SU-DHL-6 (cell line): ENCODE data around the gene IL13.

ENCODE experiments used
- CTCF ChIP-seq: fragments of 200-600 bp; sonication (generic); IDR thresholded peaks from one replicate; pipeline ENCODE4 v1.5.1; 2017; ENCODE audit warnings: antibody characterized with exemption, mild to moderate bottlenecking, low read length, moderate library complexity; ENCODE audit not compliant: insufficient read depth, poor library complexity, severe bottlenecking
- EZH2phosphoT487 ChIP-seq: fragments of 200-600 bp; sonication (generic), shearing (Covaris generic); conservative IDR thresholded peaks from 2 replicates; pipeline ENCODE4 v1.6.1; 2018; ENCODE audit warnings: mild to moderate bottlenecking, antibody characterized with exemption, low read length, moderate library complexity, mixed read lengths

DNA sequence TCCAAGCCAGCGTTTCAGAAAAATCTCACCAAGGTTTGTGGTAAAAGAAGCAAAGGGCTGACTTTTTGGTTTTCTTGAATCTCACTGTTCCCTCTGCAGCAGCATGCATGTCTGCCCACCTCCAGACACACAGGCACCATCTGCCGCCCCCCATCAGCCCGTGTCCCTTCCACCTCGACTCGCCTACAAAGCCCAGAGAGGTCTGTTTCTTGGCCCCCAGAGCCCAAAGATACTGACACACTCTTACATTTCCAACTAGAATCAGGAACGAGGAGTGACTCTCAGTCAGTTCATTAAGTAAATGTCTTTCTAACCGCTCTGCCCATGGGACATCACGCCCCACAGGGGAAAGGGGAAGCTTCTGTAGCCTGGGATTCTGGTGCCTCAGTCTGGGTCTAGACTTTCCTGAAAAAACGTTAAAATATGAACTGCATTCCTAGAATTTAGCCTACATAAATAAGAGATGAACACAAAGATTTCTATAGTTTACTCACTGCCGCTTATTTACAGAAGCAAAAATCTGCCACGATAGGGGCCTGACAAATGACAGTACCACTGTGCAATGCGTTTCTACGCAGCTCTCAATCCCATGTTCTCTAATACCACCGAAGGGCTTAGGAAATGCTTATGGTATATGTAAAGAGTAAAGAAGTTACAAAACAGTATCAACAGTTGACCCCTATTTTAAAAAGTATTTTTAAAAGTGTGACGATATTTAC is 19.9 kb downstream of the IL13 start:
- TF ChIP-seq CTCF = no peak
- no peak for TF ChIP-seq EZH2phosphoT487
